ENCODE results near the gene SNAI3.

Gene SNAI3

GRCh38 chr16:88726408-88726749 lies 40.1 kb upstream of the SNAI3 start:
- H3K27ac ChIP-seq (ENCODE audit: low read depth, low read length) = no peak overlapping the region
- no peaks in the 10 kb centered on the region for H3K27me3 ChIP-seq (ENCODE audit: control insufficient read depth, low read length)
- TF ChIP-seq, protein P1, sequence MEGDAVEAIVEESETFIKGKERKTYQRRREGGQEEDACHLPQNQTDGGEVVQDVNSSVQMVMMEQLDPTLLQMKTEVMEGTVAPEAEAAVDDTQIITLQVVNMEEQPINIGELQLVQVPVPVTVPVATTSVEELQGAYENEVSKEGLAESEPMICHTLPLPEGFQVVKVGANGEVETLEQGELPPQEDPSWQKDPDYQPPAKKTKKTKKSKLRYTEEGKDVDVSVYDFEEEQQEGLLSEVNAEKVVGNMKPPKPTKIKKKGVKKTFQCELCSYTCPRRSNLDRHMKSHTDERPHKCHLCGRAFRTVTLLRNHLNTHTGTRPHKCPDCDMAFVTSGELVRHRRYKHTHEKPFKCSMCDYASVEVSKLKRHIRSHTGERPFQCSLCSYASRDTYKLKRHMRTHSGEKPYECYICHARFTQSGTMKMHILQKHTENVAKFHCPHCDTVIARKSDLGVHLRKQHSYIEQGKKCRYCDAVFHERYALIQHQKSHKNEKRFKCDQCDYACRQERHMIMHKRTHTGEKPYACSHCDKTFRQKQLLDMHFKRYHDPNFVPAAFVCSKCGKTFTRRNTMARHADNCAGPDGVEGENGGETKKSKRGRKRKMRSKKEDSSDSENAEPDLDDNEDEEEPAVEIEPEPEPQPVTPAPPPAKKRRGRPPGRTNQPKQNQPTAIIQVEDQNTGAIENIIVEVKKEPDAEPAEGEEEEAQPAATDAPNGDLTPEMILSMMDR (IDR thresholded peaks at IDR 0.05; ENCODE audit: low read depth, low read length, poor library complexity, severe bottlenecking) = no peak
- TF ChIP-seq EZH2phosphoT487 (IDR thresholded peaks at IDR 0.05; ENCODE audit: borderline replicate concordance, low read length) = no peak
- peaks cover 70% of the 10 kb centered on the region for H3K36me3 ChIP-seq (ENCODE audit: control insufficient read depth, low read length)
- no peaks in the 10 kb centered on the region for H3F3A ChIP-seq (ENCODE audit: control insufficient read depth, insufficient read depth)
- no peaks in the 10 kb centered on the region for H4K20me1 ChIP-seq (ENCODE audit: control insufficient read depth, insufficient read depth, low read depth, low read length)
- H3K4me2 ChIP-seq (ENCODE audit: low read length) = no peak overlapping the region
- H3K4me3 ChIP-seq (ENCODE audit: low read length) = no peak overlapping the region
- no peaks in the 10 kb centered on the region for H3K4me1 ChIP-seq (ENCODE audit: control insufficient read depth, low read length)
- H3K9me2 ChIP-seq (replicated peaks; ENCODE audit: control insufficient read depth, low read length) = no peaks in the 10 kb centered on the region
- H3K9me3 ChIP-seq (ENCODE audit: control insufficient read depth, insufficient read depth, low read length) = no peaks in the 10 kb centered on the region
- no peaks in the 10 kb centered on the region for H3K79me2 ChIP-seq (ENCODE audit: control insufficient read depth, low read length)

DNA sequence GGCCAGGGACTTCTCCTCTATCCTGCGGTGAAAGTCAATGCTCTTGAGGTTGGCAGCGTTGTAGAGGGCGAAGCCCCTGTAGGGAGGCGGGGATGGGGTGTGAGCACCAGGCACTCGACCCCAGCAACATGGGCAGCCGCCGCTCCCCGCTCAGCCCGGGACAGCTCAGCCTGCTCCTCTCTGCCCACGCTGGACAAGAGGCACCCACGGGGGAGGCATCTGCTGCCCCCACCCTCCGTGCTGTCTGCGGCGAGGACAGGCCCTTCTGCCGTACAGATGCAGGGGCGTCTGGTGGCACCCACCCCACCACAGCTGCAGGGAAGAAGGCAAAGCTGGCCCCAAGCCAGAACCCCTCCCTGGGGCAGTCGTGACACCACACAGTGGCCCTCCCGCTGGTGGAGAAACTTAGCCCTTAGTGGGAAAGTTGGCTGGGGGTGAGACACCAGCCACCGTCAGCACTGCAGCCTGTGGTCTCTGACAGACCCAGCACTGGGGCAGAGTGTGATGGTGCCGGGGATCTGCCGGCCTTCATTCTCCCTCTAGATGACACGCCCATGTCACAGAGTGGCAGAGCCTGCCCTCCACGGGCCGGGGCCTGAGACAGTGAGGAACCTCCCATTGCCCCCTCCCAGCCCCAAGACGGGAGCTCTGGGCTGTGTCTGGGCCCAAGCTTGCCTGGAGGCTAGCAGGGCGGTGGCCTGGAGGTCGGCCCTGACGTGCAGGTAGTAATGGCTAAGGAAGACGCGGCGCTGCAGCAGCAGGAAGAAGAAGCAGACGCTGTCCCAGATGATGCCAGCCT lies 39.5 kb upstream of the SNAI3 start:
- peaks cover 70% of the 10 kb centered on the region for H3K36me3 ChIP-seq (ENCODE audit: control insufficient read depth, low read length)

GRCh38 chr16:88724855-88725555 lies 38.7 kb upstream of the SNAI3 start:
- Histone ChIP-seq H3K9me3 (ENCODE audit: control insufficient read depth, insufficient read depth, low read length) (no peaks in the 10 kb centered on the region), H3K4me1 (ENCODE audit: control insufficient read depth, low read length) (no peaks in the 10 kb centered on the region), H3K36me3 (ENCODE audit: control insufficient read depth, low read length) (peaks cover 71% of the 10 kb centered on the region), H3K27ac (ENCODE audit: low read depth, low read length) (no peak overlapping the region), H3K79me2 (ENCODE audit: control insufficient read depth, low read length) (no peaks in the 10 kb centered on the region), H3K4me2 (ENCODE audit: low read length) (no peak overlapping the region), H3K9me2 (replicated peaks; ENCODE audit: control insufficient read depth, low read length) (no peaks in the 10 kb centered on the region), H3K4me3 (ENCODE audit: low read length) (no peak overlapping the region), H3K27me3 (ENCODE audit: control insufficient read depth, low read length) (no peaks in the 10 kb centered on the region), H4K20me1 (ENCODE audit: control insufficient read depth, insufficient read depth, low read depth, low read length) (no peaks in the 10 kb centered on the region), H3F3A (ENCODE audit: control insufficient read depth, insufficient read depth) (no peaks in the 10 kb centered on the region)
- TF ChIP-seq, protein P1 (IDR thresholded peaks at IDR 0.05; ENCODE audit: low read depth, low read length, poor library complexity, severe bottlenecking) = no peak
- TF ChIP-seq EZH2phosphoT487 (IDR thresholded peaks at IDR 0.05; ENCODE audit: borderline replicate concordance, low read length) = no peak

More for the DNA sequence above, 39.5 kb upstream of the SNAI3 start:
- Histone ChIP-seq H3K9me2 (replicated peaks; ENCODE audit: control insufficient read depth, low read length) (no peaks in the 10 kb centered on the region), H4K20me1 (ENCODE audit: control insufficient read depth, insufficient read depth, low read depth, low read length) (no peaks in the 10 kb centered on the region), H3K27me3 (ENCODE audit: control insufficient read depth, low read length) (no peaks in the 10 kb centered on the region), H3K4me1 (ENCODE audit: control insufficient read depth, low read length) (no peaks in the 10 kb centered on the region), H3K4me2 (ENCODE audit: low read length) (no peak overlapping the region), H3K27ac (ENCODE audit: low read depth, low read length) (no peak overlapping the region), H3K4me3 (ENCODE audit: low read length) (no peak overlapping the region), H3K9me3 (ENCODE audit: control insufficient read depth, insufficient read depth, low read length) (no peaks in the 10 kb centered on the region), H3F3A (ENCODE audit: control insufficient read depth, insufficient read depth) (no peaks in the 10 kb centered on the region), H3K79me2 (ENCODE audit: control insufficient read depth, low read length) (no peaks in the 10 kb centered on the region)
- TF ChIP-seq EZH2phosphoT487 (IDR thresholded peaks at IDR 0.05; ENCODE audit: borderline replicate concordance, low read length) = no peak
- TF ChIP-seq, protein P1 (IDR thresholded peaks at IDR 0.05; ENCODE audit: low read depth, low read length, poor library complexity, severe bottlenecking) = no peak

Measured in DOHH2 (cell line).